ENCODE results near the gene SLC4A9. TPM values are rescaled to one million over a fixed set of nuclear protein-coding genes. Genes with fewer than 3 reads are reported as not detected.

Gene SLC4A9
- polyA plus RNA-seq, 2 of the 4 experiments (the other 2 are of a cell fraction): not detected

DNA sequence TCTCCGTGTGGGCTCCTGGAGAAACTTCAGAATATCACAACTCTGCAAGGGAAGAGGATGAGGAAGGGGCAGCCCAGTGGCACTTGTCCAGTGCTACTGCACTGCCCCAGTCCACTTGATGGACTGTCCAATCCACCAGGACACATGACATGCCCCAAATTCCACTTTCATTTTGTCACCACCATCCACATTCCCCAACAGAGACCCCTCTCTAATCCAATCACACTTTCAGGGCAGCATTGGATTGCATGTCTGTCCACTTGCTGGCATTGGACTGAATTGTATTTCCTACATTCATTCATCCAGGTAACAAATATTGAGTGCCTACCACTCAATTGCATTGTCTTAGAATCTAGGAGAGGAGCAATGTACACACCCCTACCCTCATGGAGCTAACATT, 28.4 kb upstream of the SLC4A9 start:
- DNase-seq (ENCODE audit: low read depth in 1 of 2, low spot score in 1 of 2) (no peak), ATAC-seq (no peak), FAIRE-seq (no peak)
- Histone ChIP-seq H3K4me3 (no peak overlapping the region), H3K4me2 (no peak overlapping the region), H3K27ac (no peak overlapping the region), H3K9me3 (no peaks in the 10 kb centered on the region), H3K4me1 (peaks cover 14% of the 10 kb centered on the region)
- no peak for TF ChIP-seq HEYL (CRISPR knock-in tag; IDR thresholded peaks at IDR 0.05)
- no peak for TF ChIP-seq ZFP36 (IDR thresholded peaks at IDR 0.05; ENCODE audit: borderline replicate concordance, partially characterized antibody)
- no peak for TF ChIP-seq PBX3 (IDR thresholded peaks at IDR 0.05)
- no peak for TF ChIP-seq CHD4 (IDR thresholded peaks at IDR 0.05; ENCODE audit: borderline replicate concordance)
- no peak for TF ChIP-seq MYC (IDR thresholded peaks at IDR 0.05; ENCODE audit: borderline replicate concordance, low read length)
- no peak for TF ChIP-seq ZSCAN20 (CRISPR knock-in tag; IDR thresholded peaks at IDR 0.05)
- TF ChIP-seq TP53 (CRISPR knock-in tag; IDR thresholded peaks at IDR 0.05): no peak
- TF ChIP-seq ZNF302 (CRISPR knock-in tag; IDR thresholded peaks at IDR 0.05): no peak
- no peak for TF ChIP-seq FOSL2 (IDR thresholded peaks at IDR 0.05)
- TF ChIP-seq FOSL2 (CRISPR knock-in tag; IDR thresholded peaks at IDR 0.05): no peak
- TF ChIP-seq HOXB13 (CRISPR knock-in tag; IDR thresholded peaks at IDR 0.05; ENCODE audit: low read depth): no peak
- TF ChIP-seq, protein P1, sequence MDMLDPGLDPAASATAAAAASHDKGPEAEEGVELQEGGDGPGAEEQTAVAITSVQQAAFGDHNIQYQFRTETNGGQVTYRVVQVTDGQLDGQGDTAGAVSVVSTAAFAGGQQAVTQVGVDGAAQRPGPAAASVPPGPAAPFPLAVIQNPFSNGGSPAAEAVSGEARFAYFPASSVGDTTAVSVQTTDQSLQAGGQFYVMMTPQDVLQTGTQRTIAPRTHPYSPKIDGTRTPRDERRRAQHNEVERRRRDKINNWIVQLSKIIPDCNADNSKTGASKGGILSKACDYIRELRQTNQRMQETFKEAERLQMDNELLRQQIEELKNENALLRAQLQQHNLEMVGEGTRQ (IDR thresholded peaks at IDR 0.05): no peak
- no peak for TF ChIP-seq ELK1 (IDR thresholded peaks at IDR 0.05; ENCODE audit: low read depth, low read length)
- TF ChIP-seq REST (IDR thresholded peaks at IDR 0.05): no peak
- TF ChIP-seq JUN (IDR thresholded peaks at IDR 0.05): no peak
- TF ChIP-seq CBX8 (IDR thresholded peaks at IDR 0.05): no peak
- no peak for TF ChIP-seq HES2 (IDR thresholded peaks at IDR 0.05)
- no peak for TF ChIP-seq MAFK (IDR thresholded peaks at IDR 0.05; ENCODE audit: partially characterized antibody)
- no peak for TF ChIP-seq ZC3H11A (IDR thresholded peaks at IDR 0.05)
- TF ChIP-seq NR3C1 (IDR thresholded peaks at IDR 0.05): no peak
- TF ChIP-seq BHLHE40 (IDR thresholded peaks at IDR 0.05; ENCODE audit: low read depth, low read length): no peak
- WGBS (ENCODE audit: missing lambda C conversion rate): 86% methylated on average over 1 of the region's 1 CpG
- ChIA-PET CTCF (interaction anchor here (1.0 to 7.6 kb wide), 4 partner anchors 10 to 20 kb away, joined by 3 to 61 read pairs (median 3); partner anchors contain the start of gene HBEGF), POLR2A (no interaction called here)

DNA sequence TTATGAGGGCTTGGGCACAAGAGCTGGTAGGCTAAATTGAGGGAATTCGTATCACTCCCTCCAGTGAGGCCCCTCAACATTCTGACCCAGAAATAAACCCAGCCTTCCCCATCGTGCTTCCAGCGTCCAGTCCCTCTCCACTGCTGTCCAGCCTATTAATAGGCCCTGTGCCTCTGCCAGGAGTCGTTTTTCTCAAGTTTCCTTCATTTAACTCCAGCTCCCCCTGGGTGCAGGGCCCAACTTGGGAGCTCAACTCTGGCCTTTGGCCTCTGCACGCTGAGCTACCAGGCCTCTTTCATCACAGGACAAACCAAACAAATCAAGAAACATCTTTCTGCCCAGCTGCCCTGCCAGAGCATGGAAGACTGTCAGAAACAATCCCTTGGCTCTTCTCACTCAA, 23.6 kb upstream of the SLC4A9 start:
- no peak for TF ChIP-seq BHLHE40 (IDR thresholded peaks at IDR 0.05; ENCODE audit: low read depth, low read length)
- no peak for TF ChIP-seq KDM5A (IDR thresholded peaks at IDR 0.05)
- TF ChIP-seq PHF8 (IDR thresholded peaks at IDR 0.05; ENCODE audit: borderline replicate concordance, low read depth): no peak
- no peak for TF ChIP-seq FOSL2 (IDR thresholded peaks at IDR 0.05)
- TF ChIP-seq FOSL2 (CRISPR knock-in tag; IDR thresholded peaks at IDR 0.05): no peak
- no peak for TF ChIP-seq CTCF (IDR thresholded peaks at IDR 0.05)
- TF ChIP-seq MAZ (IDR thresholded peaks at IDR 0.05; ENCODE audit: borderline replicate concordance, low read depth, low read length): no peak
- TF ChIP-seq ZFP36 (IDR thresholded peaks at IDR 0.05; ENCODE audit: borderline replicate concordance, partially characterized antibody): no peak
- TF ChIP-seq CHD4 (IDR thresholded peaks at IDR 0.05; ENCODE audit: borderline replicate concordance): no peak
- no peak for TF ChIP-seq CHD2 (IDR thresholded peaks at IDR 0.05; ENCODE audit: low read length, partially characterized antibody)
- TF ChIP-seq NR3C1 (IDR thresholded peaks at IDR 0.05): no peak
- no peak for TF ChIP-seq HEYL (CRISPR knock-in tag; IDR thresholded peaks at IDR 0.05)
- Histone ChIP-seq H3K27ac (no peak overlapping the region), H3K4me1 (peaks cover 6% of the 10 kb centered on the region; the same call in 2 of the 3 replicates), H3K4me3 (no peak overlapping the region), H3K9me3 (no peaks in the 10 kb centered on the region), H3K4me2 (no peak overlapping the region)
- no peak for ATAC-seq
- POLR2A ChIA-PET: interaction anchor here (2.7 kb wide), 1 partner anchor 10 kb away, joined by 15 read pairs; the partner anchor contains the start of gene HBEGF
- FAIRE-seq: no peak
- WGBS (ENCODE audit: missing lambda C conversion rate): 76% methylated on average over 5 of the region's 5 CpGs
- DNase-seq (ENCODE audit: low read depth in 1 of 2, low spot score in 1 of 2): no peak
- CTCF ChIA-PET: interaction anchor here (0.5 to 36.9 kb wide), 6 partner anchors 9 to 742 kb away, joined by 3 to 1613 read pairs (median 18); partner anchors contain the start of gene HBEGF
